ENCODE data around the gene SDC4.

SDC4 gene

DNA sequence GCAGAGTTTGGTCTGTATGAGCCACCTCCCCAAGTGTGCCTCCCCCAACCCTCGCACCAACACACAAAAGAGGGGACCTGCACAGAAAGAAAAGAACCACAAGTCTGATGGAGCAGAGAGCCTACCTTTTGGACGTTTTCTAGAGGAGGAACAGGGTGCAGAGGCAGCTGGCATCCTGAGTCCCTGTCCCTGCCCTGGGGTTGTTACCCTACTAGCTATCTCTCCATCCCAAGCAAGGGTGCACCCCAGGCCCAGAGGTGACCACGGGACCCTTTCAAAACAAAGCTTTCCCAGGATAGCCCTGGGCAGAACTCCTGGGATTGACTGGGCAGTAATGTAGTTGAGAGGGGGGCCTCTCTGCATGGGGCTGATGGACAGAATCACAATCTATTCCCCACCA, 30.4 kb downstream of the SDC4 start:
- no peak for DNase-seq

DNA sequence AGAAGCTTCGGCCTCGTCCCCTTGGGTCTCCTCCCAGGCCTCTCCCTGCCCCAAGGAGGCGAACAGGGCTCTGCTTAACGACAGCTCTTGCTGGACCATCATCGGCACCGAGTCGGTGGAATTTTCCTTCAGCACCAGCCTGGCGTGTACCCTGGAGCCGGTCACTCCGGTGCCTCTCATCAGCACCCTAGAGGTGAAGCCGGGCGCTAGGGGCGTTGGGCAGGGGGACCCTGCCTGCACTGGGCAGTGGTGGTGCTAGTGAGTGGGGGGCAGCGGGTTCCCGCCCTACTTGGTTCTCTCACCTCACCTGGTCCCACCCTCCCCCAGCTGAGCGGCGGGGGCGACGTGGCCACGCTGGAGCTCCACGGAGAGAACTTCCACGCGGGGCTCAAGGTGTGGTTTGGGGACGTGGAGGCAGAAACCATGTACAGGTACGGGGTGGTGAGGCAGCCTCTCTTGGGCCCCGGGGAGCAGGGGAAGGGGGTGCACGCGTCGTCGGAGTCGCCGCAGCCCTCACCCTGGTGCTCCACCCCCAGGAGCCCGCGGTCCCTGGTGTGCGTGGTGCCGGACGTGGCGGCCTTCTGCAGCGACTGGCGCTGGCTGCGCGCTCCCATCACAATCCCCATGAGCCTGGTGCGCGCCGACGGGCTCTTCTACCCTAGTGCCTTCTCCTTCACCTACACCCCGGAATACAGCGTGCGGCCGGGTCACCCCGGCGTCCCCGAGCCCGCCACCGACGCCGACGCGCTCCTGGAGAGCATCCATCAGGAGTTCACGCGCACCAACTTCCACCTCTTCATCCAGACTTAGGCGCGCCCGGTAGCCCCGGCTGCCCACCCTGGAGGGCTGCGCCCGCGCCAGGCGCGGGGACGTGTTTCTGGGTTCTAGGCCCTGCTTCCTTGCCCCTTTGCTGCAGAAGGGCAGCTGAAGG, 31.8 kb downstream of the SDC4 start:
- no peak for DNase-seq

DNA sequence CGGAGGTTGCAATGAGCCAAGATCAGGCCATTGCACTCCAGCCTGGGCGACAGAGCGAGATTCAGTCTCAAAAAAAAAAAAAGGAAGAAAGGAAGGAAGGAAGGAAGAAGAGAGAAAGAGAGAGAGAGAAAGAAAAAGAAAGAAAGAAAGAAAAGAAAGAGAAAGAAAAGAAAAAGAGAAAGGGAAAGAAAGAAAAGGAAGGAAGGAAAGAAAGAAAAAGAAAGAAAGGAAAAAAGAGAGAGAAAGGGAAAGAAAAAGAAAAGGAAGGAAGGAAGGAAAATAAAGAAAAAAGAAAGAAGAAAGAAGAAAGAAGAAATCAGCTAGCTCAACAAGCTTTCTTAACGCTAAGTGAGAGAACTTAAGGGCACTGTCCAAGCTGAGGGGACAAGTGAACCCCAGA, 32.6 kb downstream of the SDC4 start:
- no peak for DNase-seq

DNA sequence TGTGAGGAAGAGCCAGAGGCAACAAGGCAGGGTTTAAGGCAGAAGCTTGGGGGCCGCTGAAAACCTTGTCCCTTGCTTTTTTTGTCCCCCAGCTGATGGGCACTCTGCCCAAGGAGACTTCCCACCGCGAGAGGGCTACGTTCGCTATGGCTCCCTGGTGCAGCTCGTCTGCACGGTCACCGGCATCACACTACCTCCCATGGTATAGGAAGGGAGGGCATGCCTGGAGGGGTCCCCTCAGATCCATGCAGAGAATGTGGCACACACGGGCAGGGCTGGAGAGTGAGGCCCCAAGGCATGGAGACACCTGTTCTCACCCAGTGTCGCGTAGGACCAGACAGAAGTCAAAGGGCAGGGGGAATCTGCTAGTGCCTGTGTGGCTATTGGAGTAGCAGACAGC, 34.3 kb downstream of the SDC4 start:
- no peak for DNase-seq

DNA sequence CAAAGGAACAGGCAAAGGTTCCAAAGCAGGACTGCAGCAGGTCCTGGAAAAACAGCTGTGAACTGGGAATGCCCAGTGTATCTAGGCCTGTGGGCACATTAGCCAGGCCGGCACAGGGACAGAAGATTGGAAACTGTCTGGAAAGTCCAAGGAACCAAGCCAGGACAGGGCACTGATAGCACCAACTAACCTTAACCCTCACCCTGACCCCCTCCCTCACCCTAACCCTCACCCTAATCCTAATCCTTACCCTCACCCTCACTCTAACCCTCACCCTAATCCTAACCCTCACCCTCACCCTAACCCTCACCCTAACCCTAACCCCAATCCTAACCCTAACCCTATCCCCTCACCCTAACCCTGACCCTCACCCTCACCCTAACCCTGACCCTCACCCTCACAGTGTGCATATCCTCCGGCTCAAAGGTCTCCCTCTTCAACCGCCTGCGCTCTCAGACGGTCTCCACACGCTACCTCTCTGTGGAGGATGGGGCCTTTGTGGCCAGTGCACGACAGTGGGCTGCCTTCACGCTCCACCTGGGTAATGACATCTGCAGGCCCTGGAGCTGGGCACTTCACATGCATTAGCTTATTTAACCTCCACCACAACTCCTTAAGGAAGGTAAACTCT, 35.0 kb downstream of the SDC4 start:
- DNase-seq, result no peak

DNA sequence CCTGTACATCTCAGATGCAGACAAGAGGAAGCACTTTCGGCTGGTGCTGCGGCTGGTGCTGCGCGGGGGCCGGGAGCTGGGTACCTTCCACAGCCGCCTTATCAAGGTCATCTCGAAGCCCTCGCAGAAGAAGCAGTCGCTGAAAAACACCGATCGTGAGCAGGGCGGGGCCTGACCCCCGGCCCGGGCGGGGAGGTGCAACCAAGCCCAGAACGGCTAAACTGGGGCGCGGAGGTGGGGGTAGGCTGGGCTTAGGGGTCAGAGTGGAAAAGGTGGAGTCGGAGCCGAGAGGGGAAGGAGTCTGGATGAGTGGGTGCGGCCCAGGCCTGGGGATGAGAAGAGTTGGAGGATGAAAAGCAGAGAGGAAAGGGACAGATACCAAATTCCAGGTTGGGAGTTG, 36.0 kb downstream of the SDC4 start:
- no peak for DNase-seq

DNA sequence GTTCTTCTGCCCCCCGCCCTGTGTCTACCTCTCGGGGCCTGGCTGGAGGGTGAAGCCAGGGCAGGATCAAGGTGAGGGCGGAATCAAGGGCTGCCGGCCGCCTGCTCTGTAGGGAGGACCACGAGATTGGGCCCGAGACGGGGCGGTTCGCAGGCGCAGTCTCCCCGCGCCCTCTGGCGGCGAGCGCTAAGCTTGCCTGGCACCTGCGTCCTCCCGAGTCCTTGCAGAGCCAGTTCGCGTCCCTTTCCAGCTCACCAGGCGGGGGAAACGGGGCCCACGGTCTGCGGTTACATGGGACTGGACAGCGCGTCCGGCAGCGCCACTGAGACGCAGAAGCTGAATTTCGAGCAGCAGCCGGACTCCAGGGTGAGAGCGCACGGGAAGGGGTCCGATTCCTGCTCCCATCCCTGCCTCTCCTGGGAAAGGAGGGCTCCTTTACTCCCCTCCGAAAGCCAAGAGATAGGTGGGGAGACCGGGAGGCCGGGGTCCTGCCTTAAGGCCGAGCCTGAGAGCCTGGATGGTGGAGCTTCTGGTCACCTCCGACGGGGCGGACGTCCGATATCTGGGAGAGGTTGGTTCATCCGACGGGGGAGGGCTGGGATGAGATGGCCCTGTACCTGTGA, 36.5 kb downstream of the SDC4 start:
- DNase-seq, result no peak

DNA sequence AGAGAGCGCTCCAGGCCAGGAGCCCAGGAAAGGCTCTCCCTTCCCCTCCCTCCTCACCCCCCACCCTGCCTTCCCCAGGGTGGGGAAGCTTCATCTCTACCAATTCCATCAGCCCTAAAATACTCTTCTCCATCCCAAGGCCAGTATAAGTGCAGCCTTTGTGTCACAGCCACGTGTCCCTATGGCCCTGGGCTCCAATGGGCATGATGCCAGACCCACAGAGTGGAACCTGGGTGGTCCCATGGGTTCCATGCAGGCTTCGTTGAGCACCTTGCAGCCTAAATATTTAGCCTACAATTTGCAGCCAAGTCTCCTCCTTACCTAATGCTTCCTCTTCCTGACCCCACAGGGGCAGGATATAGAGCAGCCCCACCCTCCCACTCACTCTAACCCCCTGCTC, 39.1 kb downstream of the SDC4 start:
- DNase-seq, result no peak

DNA sequence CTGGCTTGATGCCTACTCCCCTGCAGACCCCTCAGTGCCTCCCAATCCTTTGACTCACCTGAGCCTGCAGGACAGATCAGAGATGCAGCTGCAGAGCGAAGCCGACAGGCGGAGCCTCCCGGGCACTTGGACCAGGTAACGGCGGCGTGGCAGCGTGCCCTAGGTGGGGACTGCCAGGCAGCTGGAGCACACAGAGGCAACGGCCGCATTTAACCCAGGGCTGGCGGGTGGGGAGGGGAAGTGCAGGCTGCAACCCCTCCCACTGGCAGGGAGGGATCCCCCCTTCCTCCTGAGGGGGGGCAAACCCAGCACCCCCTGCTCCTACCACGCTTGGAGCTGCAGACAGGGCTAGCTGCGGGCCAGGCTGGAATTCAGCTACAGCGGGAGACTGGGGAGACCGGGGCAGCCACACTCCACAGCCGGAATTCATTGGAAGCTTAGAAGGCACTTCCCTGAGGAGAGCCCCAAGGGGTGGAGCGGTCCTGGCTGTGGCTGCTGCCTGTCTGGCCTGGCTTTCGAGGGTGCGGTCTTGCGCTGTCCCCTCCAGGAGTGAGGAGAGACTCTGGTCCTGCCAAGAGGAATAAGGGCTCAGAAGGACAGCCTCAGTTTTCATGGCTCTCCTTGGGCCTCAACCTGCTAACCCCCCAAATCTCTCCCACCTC, 40.0 kb downstream of the SDC4 start, which contains the start of gene MATN4:
Gene MATN4, minus strand, starts transcription at position 183 of the 662 bp plus-strand sequence. CDS start 2,717 bp downstream, outside the sequence.
- DNase-seq, result no peak

DNA sequence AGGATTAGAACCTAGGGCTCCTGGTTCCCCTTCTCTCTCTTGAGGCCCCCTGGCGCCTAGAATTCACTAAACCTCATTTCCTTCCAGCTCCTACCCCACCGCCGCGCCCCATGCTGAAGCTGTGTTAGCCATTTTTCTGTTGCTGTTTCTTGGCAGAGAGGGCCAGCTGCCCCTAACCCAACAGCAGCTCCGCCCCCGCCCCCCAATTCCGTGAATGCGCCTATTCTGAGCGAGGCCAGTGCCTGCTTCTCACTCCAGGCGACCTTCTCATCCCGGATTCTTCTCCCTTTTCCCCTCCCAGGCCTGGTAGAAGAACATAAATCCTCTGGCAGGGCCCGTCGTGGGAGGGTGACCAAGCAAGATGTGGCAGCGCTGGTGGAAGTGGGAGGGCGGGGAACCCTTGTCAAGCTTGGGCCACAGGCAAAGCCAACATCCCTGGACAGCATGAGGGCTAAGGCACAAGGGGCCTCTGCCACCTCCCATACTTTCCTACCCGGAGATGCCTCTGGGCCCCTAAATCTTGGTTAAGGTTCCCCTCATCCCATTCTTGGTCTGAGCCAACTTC, 41.1 kb downstream of the SDC4 start:
- no peak for DNase-seq

DNA sequence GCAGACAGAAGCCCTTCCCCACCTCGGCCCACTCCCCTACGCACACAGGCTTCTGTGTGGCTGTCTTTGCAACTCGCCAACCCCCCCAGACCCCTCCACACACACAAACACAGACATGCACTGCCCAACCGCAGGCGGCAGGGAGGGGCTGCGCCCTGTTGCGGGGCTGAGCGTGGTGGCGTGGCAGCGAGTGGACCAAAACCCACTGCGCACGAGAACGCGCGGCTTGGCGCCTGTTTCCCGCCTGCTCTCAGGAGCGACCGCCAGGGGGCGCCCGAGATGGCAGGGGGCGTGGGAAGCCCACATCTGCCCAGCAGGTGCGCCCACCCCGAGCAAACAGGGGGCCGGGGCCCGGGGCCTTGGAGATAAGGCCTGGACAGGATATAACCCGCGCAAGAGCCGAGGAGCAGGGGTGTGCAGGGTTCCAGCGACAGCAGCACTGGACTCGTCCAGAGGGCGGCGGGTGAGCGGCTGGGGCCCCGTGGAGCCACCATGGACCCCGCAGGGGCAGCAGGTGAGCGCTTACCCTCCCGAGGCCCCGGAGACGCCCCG, 41.7 kb downstream of the SDC4 start, which contains the start of gene RBPJL:
Gene RBPJL, plus strand, starts transcription at position 410 of the 552 bp plus-strand sequence. Its CDS starts 83 bp downstream, at position 493.
- DNase-seq, result no peak

DNA sequence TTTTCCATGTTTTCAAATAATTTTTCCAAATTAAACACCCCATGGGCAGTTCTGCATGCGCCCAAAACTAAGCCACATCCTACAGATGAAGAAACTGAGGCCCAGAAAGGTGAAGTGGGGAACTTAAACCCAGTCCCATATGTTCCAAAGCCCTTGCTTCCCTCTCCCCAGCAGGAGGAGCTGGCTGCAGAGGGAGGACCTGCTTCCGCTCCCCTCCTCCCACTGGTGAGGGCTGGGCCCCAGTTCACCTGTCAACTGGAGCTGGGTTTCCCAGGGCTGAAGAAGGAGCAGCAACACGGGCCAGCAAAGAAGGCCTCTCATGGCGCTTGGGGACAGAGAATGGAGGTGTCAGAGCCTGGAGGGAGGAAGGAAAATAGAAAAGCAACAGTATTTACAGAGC, 43.0 kb downstream of the SDC4 start:
- no peak for DNase-seq

DNA sequence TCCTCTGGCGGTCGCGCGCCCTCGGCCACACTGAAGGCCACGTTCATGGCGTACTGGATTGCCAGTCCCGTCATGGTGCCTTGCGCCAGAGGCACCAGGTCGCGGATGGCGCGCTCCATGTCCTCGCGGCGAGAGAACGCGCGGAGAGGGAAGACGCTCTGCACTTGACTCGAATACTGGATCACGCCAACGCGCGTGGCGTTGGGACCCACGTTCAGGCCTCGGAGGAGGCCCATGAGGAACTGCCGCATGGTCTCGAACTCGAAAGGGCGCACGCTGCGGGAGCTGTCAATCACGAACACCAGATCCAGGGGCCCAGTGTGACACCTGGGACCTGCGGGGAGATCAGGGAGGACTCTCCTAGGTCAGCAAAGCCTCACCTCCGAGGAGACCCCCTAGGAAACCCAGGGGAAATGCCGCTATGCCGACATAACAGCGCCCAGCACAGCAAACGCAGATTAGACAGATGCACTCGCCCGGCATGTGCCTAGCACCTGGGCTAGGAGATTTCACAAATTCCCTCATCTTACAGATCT, 43.7 kb downstream of the SDC4 start:
- no peak for DNase-seq

DNA sequence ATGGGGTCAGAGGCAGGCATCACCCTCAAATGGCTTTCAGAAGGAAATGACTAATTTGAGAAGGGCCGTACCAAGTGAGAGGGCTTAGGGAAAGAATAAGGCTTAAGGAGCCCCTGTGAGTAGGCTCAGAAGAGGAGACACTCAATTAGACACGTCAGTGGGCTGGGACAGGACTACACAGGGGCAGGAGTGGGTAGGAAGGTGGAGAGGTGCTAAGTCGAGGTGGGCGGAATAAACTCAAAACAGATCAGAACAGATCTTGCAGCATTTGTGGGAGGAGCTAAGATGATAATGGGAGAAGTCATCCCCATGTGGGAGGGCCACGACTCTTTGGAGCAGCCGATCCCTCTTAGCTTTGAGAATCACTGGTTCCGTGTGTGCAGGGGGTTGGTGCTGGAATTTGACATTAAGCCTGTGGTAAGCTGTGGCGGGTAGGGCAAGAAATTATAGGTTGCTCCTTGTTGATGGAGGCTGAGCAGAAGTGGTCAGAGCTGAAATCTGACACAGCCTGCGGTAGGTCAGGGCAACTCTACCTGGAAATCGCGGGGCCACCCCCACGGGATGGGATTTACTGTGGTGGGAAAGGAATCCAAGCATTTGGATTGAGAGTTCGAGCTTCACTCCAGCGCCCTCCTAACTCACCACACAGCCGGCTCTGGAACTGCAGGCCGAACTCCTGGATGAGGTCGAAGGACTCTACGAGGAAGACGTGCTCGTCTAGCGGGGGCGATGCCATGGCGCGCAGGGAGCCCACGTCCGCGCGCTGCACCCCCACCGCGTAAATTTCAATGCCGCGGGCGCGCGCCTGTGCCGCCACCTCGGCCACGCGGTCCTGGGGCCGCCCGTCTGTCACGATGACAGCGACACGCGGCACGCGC, 44.4 kb downstream of the SDC4 start:
- no peak for DNase-seq

DNA sequence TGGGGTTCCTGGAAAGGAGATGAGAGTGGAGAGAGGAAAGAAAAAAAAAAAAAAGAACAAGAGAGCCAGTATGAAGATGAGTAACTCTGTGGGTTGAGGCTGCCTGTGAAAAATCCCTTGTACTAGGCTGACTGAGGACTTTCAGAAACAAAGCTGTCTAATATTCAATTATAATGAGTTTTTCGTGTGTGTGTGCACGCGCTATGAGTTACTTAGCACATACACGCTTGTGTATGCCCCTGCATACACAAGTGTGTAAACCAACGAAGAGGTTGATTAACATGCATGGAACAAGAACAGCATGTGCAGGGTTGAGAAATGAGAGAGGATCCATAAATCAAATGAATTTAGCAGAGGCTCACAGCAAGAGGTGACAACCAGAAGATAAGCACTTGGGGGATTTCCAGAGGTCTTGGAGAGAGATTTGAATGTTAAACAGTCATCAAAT, 46.4 kb downstream of the SDC4 start:
- no peak for DNase-seq

DNA sequence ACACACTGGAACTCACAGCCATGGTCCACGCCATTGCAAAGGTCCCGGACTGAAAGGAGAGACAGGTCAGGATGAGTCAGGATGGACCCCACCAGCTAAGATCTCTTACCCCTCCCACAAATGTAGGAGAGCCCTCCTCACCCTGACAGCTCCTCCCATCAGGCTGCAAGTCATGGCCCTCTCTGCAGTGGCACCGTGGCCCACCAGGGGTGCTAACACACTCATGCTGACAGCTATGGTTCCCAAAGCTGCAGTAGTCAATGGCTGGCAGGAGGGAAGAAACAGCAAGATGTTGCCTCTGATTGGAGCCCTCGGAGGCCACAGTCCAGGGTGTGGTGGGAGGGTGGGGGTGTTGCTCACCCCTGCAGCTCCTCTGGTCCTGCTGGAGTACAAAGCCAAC, 47.3 kb downstream of the SDC4 start:
- DNase-seq, result no peak

DNA sequence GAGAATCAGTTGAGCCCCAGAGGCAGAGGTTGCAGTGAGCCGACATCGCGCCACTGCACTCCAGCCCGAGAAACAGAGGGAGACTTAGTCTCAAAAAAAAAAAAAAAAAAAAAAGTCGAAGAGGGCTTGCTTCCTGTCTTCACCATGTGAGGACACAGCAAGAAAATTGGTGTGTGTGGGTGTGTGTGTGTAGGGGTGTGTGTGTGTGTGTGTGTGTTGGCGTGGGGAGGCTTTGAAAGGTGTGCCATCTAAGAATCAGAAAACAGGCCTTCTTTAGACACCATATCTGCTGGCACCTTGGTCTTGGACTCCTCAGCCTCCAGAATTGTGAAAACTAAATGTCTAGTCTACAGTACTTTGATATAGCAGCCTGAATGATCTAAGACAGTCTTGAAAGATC, 48.4 kb downstream of the SDC4 start:
- DNase-seq, result no peak

DNA sequence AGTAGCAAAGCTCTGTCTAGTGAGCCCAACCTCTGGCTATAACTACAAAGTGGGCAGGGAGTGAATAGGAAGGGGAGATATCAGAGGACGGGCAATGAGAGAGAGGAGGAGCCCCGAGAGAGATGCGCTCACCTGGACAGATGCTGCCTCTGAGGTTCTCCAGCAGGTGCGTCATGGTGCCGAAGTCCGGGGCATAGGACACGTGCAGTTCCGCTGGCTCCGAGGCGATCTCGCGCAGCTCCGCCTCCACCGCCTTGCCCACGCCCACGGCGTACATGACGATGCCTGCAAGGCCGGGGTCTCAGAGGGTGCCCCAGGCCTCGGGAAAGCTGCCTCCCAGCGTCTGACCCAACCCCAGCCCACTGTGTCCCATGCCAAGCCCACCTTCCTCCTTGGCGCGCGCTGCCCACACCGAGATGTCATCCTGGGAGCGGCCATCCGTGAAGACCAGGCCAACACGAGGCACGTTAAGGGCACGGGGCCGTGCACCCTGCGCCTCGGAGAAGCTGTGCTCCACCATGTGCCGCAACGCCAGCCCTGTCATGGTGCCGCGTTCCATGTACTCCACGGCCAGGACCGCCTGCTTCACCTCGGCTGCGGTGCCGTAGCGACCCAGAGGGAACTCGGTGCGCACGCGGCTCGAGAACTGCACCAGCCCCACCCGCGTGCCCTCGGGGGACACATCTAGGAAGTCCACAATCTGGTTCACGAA, 50.3 kb downstream of the SDC4 start:
- no peak for DNase-seq

DNA sequence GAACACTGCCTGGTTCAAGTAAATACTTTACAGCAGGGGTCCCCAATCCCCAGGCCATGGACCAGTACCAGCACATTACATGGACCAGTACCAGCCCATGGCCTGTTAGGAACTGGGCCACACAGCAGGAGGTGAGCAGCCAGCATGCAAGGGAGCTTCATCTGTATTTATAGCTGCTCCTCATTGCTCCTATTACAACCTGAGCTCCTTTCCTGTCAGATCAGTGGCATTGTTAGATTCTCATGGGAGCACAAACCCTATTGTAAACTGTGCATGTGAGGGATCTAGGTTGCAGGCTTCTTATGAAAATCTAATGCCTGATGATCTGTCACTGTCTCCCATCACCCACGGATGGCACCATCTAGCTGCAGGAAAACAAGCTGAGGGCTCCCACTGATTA, 53.6 kb downstream of the SDC4 start:
- DNase-seq, result no peak

DNA sequence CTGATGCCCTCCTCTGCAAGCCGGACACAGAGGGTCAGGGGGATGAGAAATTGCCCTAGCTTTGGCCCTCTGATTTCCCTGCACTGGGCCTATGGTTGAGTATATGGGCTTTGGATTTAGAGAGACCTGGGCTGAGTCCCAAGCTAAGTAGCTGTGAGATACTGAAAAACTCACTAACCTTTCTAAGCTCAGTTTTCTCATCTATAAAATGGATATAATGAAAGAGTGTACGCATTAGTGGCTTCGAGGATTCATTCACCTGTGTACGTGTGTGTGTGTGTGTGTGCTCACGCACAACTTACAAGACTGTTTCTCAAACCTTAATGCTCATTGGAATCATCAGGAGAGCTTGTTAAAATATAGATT, 54.2 kb downstream of the SDC4 start:
- no peak for DNase-seq
